Measurements from ENCODE around the gene LIME1.

The LIME1 gene

GRCh38 chr20:63701051-63701328 lies 35.5 kb upstream of the LIME1 start:
- Histone ChIP-seq H3K36me3 (ENCODE audit: control insufficient read depth, insufficient read depth, low read length) (peaks cover 13% of the 10 kb centered on the region), H3K27me3 (ENCODE audit: control insufficient read depth, insufficient read depth, low read length) (no peaks in the 10 kb centered on the region), H3K27ac (ENCODE audit: low read depth, low read length) (no peak overlapping the region), H3K4me3 (ENCODE audit: low read length) (no peak overlapping the region), H3K4me1 (ENCODE audit: control insufficient read depth, insufficient read depth, low read length) (peaks cover 4% of the 10 kb centered on the region), H3K9ac (ENCODE audit: low read length) (no peak overlapping the region)

- H3K4me1 ChIP-seq (ENCODE audit: control insufficient read depth, insufficient read depth, low read length), result peaks cover 4% of the 10 kb centered on the region
- H3K27me3 ChIP-seq (ENCODE audit: control insufficient read depth, insufficient read depth, low read length), result no peaks in the 10 kb centered on the region
- H3K27ac ChIP-seq (ENCODE audit: low read depth, low read length), result no peak overlapping the region
- no peak overlapping the region for H3K4me3 ChIP-seq (ENCODE audit: low read length)
- H3K36me3 ChIP-seq (ENCODE audit: control insufficient read depth, insufficient read depth, low read length), result peaks cover 13% of the 10 kb centered on the region
- no peak overlapping the region for H3K9ac ChIP-seq (ENCODE audit: low read length)
These were observed 35.0 kb upstream of the LIME1 start for GRCh38 chr20:63701329-63702035.

DNA sequence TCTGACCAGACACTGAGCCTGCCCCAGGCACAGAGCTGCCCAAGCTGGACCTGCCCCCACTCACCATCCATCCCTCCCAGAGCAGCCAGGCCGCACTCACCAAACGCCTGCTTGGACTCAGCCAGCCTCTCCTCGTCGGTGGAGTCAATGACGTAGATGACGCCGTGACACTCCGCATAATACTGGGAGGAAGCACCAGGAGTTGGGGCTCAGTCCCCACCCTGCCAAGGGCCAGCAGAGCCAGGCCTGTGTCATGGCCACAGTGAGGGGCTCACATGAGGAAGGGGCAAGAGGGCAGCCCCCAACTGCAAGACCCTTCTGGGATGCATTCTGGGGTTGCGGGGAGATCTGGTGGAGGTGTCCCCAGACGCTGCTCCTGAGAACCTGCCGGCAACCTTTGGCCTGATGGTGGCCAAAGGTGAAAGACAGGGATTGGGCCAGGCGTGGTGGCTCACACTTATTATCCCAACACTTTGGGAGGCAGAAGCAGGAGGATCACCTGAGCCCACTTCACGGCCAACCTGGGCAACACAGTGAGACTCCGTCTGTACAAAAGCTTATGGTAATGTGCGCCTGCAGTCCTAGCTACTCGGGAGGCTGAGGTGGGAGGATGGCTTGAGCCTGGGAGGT lies 34.3 kb upstream of the LIME1 start:
- Histone ChIP-seq H3K27me3 (ENCODE audit: control insufficient read depth, insufficient read depth, low read length) (no peaks in the 10 kb centered on the region), H3K4me1 (ENCODE audit: control insufficient read depth, insufficient read depth, low read length) (peaks cover 7% of the 10 kb centered on the region), H3K27ac (ENCODE audit: low read depth, low read length) (no peak overlapping the region), H3K4me3 (ENCODE audit: low read length) (no peak overlapping the region), H3K9ac (ENCODE audit: low read length) (no peak overlapping the region), H3K36me3 (ENCODE audit: control insufficient read depth, insufficient read depth, low read length) (peaks cover 13% of the 10 kb centered on the region)

DNA sequence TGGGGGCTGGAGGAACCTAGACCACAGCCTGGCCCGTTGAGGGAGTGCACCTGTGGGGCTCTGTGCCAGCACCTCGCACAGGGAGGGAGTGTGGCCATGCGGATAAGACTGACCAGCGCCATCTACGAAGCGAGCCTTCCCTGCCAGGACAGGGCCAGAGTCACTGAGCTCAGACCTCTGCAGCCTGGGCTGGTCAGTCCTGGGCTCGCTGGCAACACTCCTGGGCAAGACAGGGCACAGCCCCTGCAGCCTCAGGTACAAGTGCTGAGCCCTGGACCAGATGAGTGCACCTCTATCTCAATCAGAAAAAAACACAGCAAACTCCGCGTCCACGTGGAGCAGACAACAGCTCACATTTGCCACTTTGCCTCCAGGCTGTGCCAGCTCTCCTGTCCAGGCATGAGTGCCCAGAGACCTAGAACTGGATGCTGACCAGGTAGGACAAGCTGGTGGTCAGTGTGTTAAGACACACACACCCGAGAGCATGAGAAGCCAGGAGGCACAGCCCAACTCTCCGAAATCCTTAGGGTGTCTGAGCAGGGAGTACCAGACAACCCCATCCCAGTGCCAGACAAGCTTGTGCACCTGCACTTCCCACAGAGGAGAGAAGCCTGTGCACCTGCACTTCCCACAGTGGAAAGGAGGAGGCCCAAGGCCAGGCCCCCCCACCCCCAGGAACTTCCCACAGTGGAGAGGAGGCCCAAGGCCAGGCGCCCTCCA lies 33.6 kb upstream of the LIME1 start:
- no peak overlapping the region for H3K27ac ChIP-seq (ENCODE audit: low read depth, low read length)
- H3K36me3 ChIP-seq (ENCODE audit: control insufficient read depth, insufficient read depth, low read length), result peaks cover 13% of the 10 kb centered on the region
- no peak overlapping the region for H3K4me3 ChIP-seq (ENCODE audit: low read length)
- no peak overlapping the region for H3K9ac ChIP-seq (ENCODE audit: low read length)
- H3K4me1 ChIP-seq (ENCODE audit: control insufficient read depth, insufficient read depth, low read length), result peaks cover 6% of the 10 kb centered on the region
- no peaks in the 10 kb centered on the region for H3K27me3 ChIP-seq (ENCODE audit: control insufficient read depth, insufficient read depth, low read length)

DNA sequence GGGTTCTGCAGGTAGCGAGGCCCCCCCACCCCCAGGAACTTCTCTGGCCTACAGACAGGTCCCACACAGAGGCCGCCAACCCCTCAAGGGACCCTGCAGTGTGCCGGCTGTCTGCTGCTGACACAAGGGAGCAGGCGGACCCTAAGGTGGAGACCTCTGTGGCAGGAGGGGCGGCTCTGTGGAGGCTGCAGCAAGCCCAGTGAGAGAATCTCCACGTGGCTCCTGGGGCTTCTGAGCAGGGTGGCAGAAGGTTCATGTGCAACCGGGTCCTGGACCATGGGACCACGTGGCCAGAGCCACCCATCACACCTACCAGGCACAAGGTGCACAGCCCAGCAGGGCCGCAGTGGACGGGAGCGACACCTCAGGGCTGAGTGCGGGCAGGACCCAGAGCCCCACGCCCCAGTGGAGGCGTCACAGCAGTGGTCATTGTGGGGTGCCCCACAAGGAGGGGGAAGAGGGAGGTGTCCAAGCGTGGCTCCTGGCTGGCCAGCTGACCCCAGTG lies 32.9 kb upstream of the LIME1 start:
- no peaks in the 10 kb centered on the region for H3K27me3 ChIP-seq (ENCODE audit: control insufficient read depth, insufficient read depth, low read length)
- H3K36me3 ChIP-seq (ENCODE audit: control insufficient read depth, insufficient read depth, low read length), result peaks cover 13% of the 10 kb centered on the region
- H3K9ac ChIP-seq (ENCODE audit: low read length), result no peak overlapping the region
- peaks cover 6% of the 10 kb centered on the region for H3K4me1 ChIP-seq (ENCODE audit: control insufficient read depth, insufficient read depth, low read length)
- H3K27ac ChIP-seq (ENCODE audit: low read depth, low read length), result no peak overlapping the region
- H3K4me3 ChIP-seq (ENCODE audit: low read length), result no peak overlapping the region

GRCh38 chr20:63703976-63704748 lies 32.3 kb upstream of the LIME1 start:
- Histone ChIP-seq H3K4me3 (ENCODE audit: low read length) (no peak overlapping the region), H3K9ac (ENCODE audit: low read length) (no peak overlapping the region), H3K4me1 (ENCODE audit: control insufficient read depth, insufficient read depth, low read length) (peaks cover 12% of the 10 kb centered on the region), H3K36me3 (ENCODE audit: control insufficient read depth, insufficient read depth, low read length) (peaks cover 13% of the 10 kb centered on the region), H3K27me3 (ENCODE audit: control insufficient read depth, insufficient read depth, low read length) (no peaks in the 10 kb centered on the region), H3K27ac (ENCODE audit: low read depth, low read length) (no peak overlapping the region)

GRCh38 chr20:63704749-63705117 lies 31.7 kb upstream of the LIME1 start:
- Histone ChIP-seq H3K27me3 (ENCODE audit: control insufficient read depth, insufficient read depth, low read length) (no peaks in the 10 kb centered on the region), H3K27ac (ENCODE audit: low read depth, low read length) (no peak overlapping the region), H3K4me1 (ENCODE audit: control insufficient read depth, insufficient read depth, low read length) (peaks cover 12% of the 10 kb centered on the region), H3K36me3 (ENCODE audit: control insufficient read depth, insufficient read depth, low read length) (peaks cover 13% of the 10 kb centered on the region), H3K4me3 (ENCODE audit: low read length) (no peak overlapping the region), H3K9ac (ENCODE audit: low read length) (no peak overlapping the region)

DNA sequence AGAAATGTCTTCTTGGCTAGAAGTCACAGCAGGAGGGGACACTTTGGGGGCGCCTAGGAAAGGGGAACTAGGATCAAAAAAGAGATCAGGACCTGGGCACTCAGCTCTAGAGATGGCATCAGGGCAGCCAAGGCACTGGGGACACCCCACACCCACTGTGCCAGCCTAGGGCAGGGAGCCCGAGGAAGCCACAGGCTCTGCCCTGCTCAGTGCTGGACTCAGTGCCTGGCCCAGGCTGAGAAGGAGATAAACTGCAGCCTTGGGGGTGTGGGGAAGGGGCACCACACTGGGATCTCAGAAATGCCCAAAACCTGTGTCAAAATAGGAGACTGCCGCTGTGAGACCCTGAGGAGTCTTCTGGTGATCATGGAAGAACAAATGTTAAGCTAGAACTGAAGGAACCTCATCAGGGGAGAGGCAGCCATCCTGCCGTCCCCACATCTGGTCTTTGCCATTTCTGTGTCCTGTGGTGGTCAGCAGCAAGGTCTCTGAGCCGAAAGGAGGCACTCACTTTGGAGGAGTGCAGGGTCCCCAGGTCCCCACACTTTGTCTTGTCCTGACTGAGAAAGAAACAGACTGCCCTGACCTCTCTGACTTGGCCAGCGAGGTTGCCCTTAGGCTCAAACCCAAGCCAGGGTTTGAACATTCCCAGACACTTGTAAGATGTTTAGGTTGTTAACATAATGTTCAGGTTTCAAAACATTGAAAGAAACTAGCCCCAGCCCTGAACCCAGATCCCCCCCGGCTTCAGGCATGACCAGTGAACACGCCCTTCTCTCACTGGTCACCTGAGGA lies 31.0 kb upstream of the LIME1 start:
- Histone ChIP-seq H3K27me3 (ENCODE audit: control insufficient read depth, insufficient read depth, low read length) (no peaks in the 10 kb centered on the region), H3K36me3 (ENCODE audit: control insufficient read depth, insufficient read depth, low read length) (peaks cover 13% of the 10 kb centered on the region), H3K4me3 (ENCODE audit: low read length) (no peak overlapping the region), H3K27ac (ENCODE audit: low read depth, low read length) (no peak overlapping the region), H3K4me1 (ENCODE audit: control insufficient read depth, insufficient read depth, low read length) (peaks cover 12% of the 10 kb centered on the region), H3K9ac (ENCODE audit: low read length) (no peak overlapping the region)

DNA sequence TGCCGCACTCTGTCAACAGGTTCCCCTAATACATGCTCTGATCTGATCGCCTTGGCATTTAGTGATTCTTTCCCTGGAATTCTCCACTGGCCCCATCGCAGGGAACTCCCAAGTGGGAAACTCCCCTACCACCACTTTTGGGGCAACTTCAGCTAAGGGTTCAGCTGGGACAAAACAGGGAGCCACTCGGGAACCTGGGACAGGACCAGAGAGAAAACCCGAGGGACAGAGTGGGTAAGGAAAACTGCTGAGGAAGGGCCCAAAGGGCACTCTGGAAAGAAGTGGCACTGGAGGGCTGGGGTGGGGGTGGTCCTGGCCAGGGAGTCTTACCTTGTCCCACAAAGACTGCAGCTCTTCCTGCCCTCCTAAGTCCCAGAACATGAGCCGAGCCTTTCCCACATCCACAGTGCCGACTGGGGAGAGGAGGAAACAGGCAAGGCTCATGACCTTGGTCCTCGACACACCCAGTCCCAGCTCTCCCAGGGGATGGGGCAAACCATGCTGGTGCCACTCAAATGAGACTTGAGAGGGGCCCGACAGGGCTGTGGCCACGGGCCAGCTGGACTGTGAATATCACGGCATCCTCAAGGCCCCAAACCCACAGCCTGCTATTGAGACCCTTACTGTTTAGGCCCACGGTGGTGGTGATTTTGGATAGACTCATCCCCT lies 30.3 kb upstream of the LIME1 start:
- H3K27me3 ChIP-seq (ENCODE audit: control insufficient read depth, insufficient read depth, low read length), result no peaks in the 10 kb centered on the region
- H3K36me3 ChIP-seq (ENCODE audit: control insufficient read depth, insufficient read depth, low read length), result peaks cover 16% of the 10 kb centered on the region
- no peak overlapping the region for H3K27ac ChIP-seq (ENCODE audit: low read depth, low read length)
- H3K4me1 ChIP-seq (ENCODE audit: control insufficient read depth, insufficient read depth, low read length), result peaks cover 12% of the 10 kb centered on the region
- H3K4me3 ChIP-seq (ENCODE audit: low read length), result peak overlapping the region; percentile 2
- no peak overlapping the region for H3K9ac ChIP-seq (ENCODE audit: low read length)

GRCh38 chr20:63706852-63707557 lies 29.5 kb upstream of the LIME1 start:
- H3K9ac ChIP-seq (ENCODE audit: low read length), result peak overlapping the region; percentile 20
- H3K27ac ChIP-seq (ENCODE audit: low read depth, low read length), result peak overlapping the region; percentile 93
- peak overlapping the region; percentile 70 for H3K4me3 ChIP-seq (ENCODE audit: low read length)
- H3K4me1 ChIP-seq (ENCODE audit: control insufficient read depth, insufficient read depth, low read length), result peaks cover 12% of the 10 kb centered on the region
- H3K36me3 ChIP-seq (ENCODE audit: control insufficient read depth, insufficient read depth, low read length), result peaks cover 19% of the 10 kb centered on the region
- no peaks in the 10 kb centered on the region for H3K27me3 ChIP-seq (ENCODE audit: control insufficient read depth, insufficient read depth, low read length)
